ENCODE results near the gene IBA57.
A peak's percentile ranks its signal among the peaks of the same experiment; 100 is the strongest.

The IBA57 gene

GRCh38 chr1:228142701-228143136, 22.9 kb upstream of the IBA57 start:
- Histone ChIP-seq H3K4me3 (ENCODE audit: low read depth, low read length) (peak overlapping the region; percentile 40), H4K8ac (ENCODE audit: low read depth, low read length) (no peak overlapping the region), H2AK5ac (ENCODE audit: low read length) (no peak overlapping the region), H3K79me2 (ENCODE audit: control insufficient read depth, insufficient read depth, low read length, poor library complexity) (peaks cover 32% of the 10 kb centered on the region), H3K27ac (ENCODE audit: low read depth, low read length) (no peak overlapping the region), H4K91ac (ENCODE audit: low read depth, low read length) (no peak overlapping the region), H3K4me1 (ENCODE audit: control insufficient read depth in 1 of 2, insufficient read depth in 2 of 2, low read length in 2 of 2) (peaks cover 9 to 20% of the 10 kb centered on the region in 2 experiments), H4K12ac (ENCODE audit: low read depth, low read length) (no peak overlapping the region), H3K9me3 (ENCODE audit: insufficient read depth, low read depth, low read length) (peaks cover 4% of the 10 kb centered on the region), H3K14ac (ENCODE audit: low read length) (no peak overlapping the region), H3K23ac (ENCODE audit: low read length) (no peak overlapping the region), H3K27me3 (ENCODE audit: insufficient read depth, low read length) (no peaks in the 10 kb centered on the region), H3K79me1 (ENCODE audit: low read length) (peaks cover 10% of the 10 kb centered on the region), H2AFZ (ENCODE audit: insufficient read depth, low read length, poor library complexity) (no peak overlapping the region), H2BK5ac (ENCODE audit: low read depth, low read length, poor library complexity) (no peak overlapping the region), H3K18ac (ENCODE audit: low read length) (no peak overlapping the region), H2BK120ac (ENCODE audit: insufficient read depth, low read length, poor library complexity) (no peak overlapping the region), H3K9ac (ENCODE audit: low read length) (no peak overlapping the region), H3K4me2 (ENCODE audit: low read length) (no peak overlapping the region), H3K4ac (ENCODE audit: low read depth, low read length) (peak overlapping the region; percentile 85), H3K36me3 (ENCODE audit: control insufficient read depth in 1 of 2, insufficient read depth in 2 of 2, low read length in 2 of 2) (peaks cover 33 to 39% of the 10 kb centered on the region in 2 experiments), H2BK12ac (ENCODE audit: low read length) (no peak overlapping the region)
- no peak for DNase-seq
- WGBS (ENCODE audit: extremely low coverage, insufficient coverage, insufficient read length), result no CpG with 5 or more reads among the region's 11 CpGs

GRCh38 chr1:228143480-228144192, 22.0 kb upstream of the IBA57 start:
- H3K18ac ChIP-seq (ENCODE audit: low read length), result no peak overlapping the region
- H4K8ac ChIP-seq (ENCODE audit: low read depth, low read length), result no peak overlapping the region
- H2BK12ac ChIP-seq (ENCODE audit: low read length), result no peak overlapping the region
- H3K4ac ChIP-seq (ENCODE audit: low read depth, low read length), result peak overlapping the region; percentile 5
- DNase-seq, result no peak
- H3K36me3 ChIP-seq (ENCODE audit: control insufficient read depth in 1 of 2, insufficient read depth in 2 of 2, low read length in 2 of 2), result peaks cover 41 to 49% of the 10 kb centered on the region in 2 experiments
- no peak overlapping the region for H3K4me2 ChIP-seq (ENCODE audit: low read length)
- H3K9me3 ChIP-seq (ENCODE audit: insufficient read depth, low read depth, low read length), result peaks cover 4% of the 10 kb centered on the region
- H3K27ac ChIP-seq (ENCODE audit: low read depth, low read length), result no peak overlapping the region
- WGBS (ENCODE audit: extremely low coverage, insufficient coverage, insufficient read length), result no CpG with 5 or more reads among the region's 12 CpGs
- no peak overlapping the region for H2BK5ac ChIP-seq (ENCODE audit: low read depth, low read length, poor library complexity)
- H3K4me1 ChIP-seq (ENCODE audit: control insufficient read depth in 1 of 2, insufficient read depth in 2 of 2, low read length in 2 of 2), result peaks cover 9 to 20% of the 10 kb centered on the region in 2 experiments
- no peak overlapping the region for H4K12ac ChIP-seq (ENCODE audit: low read depth, low read length)
- peaks cover 10% of the 10 kb centered on the region for H3K79me1 ChIP-seq (ENCODE audit: low read length)
- no peak overlapping the region for H3K9ac ChIP-seq (ENCODE audit: low read length)
- H4K91ac ChIP-seq (ENCODE audit: low read depth, low read length), result no peak overlapping the region
- H3K23ac ChIP-seq (ENCODE audit: low read length), result peak overlapping the region; percentile 21
- no peak overlapping the region for H2BK120ac ChIP-seq (ENCODE audit: insufficient read depth, low read length, poor library complexity)
- H2AFZ ChIP-seq (ENCODE audit: insufficient read depth, low read length, poor library complexity), result no peak overlapping the region
- H3K79me2 ChIP-seq (ENCODE audit: control insufficient read depth, insufficient read depth, low read length, poor library complexity), result peaks cover 32% of the 10 kb centered on the region
- H3K27me3 ChIP-seq (ENCODE audit: insufficient read depth, low read length), result no peaks in the 10 kb centered on the region
- H3K4me3 ChIP-seq (ENCODE audit: low read depth, low read length), result peak overlapping the region; percentile 23
- no peak overlapping the region for H3K14ac ChIP-seq (ENCODE audit: low read length)
- H2AK5ac ChIP-seq (ENCODE audit: low read length), result no peak overlapping the region

- H3K9ac ChIP-seq (ENCODE audit: low read length), result no peak overlapping the region
- no peak overlapping the region for H2BK120ac ChIP-seq (ENCODE audit: insufficient read depth, low read length, poor library complexity)
- H3K4me2 ChIP-seq (ENCODE audit: low read length), result no peak overlapping the region
- no peak overlapping the region for H4K8ac ChIP-seq (ENCODE audit: low read depth, low read length)
- no peak overlapping the region for H3K18ac ChIP-seq (ENCODE audit: low read length)
- peaks cover 4% of the 10 kb centered on the region for H3K9me3 ChIP-seq (ENCODE audit: insufficient read depth, low read depth, low read length)
- no peak overlapping the region for H3K27ac ChIP-seq (ENCODE audit: low read depth, low read length)
- no peak overlapping the region for H2BK12ac ChIP-seq (ENCODE audit: low read length)
- no peak overlapping the region for H2AK5ac ChIP-seq (ENCODE audit: low read length)
- H3K27me3 ChIP-seq (ENCODE audit: insufficient read depth, low read length), result no peaks in the 10 kb centered on the region
- H3K36me3 ChIP-seq (ENCODE audit: control insufficient read depth in 1 of 2, insufficient read depth in 2 of 2, low read length in 2 of 2), result peaks cover 47 to 53% of the 10 kb centered on the region in 2 experiments
- no peak overlapping the region for H2AFZ ChIP-seq (ENCODE audit: insufficient read depth, low read length, poor library complexity)
- H4K91ac ChIP-seq (ENCODE audit: low read depth, low read length), result no peak overlapping the region
- H3K4me1 ChIP-seq (ENCODE audit: control insufficient read depth in 1 of 2, insufficient read depth in 2 of 2, low read length in 2 of 2), result peaks cover 15 to 25% of the 10 kb centered on the region in 2 experiments
- H2BK5ac ChIP-seq (ENCODE audit: low read depth, low read length, poor library complexity), result no peak overlapping the region
- WGBS (ENCODE audit: extremely low coverage, insufficient coverage, insufficient read length), result no CpG with 5 or more reads among the region's 16 CpGs
- peak overlapping the region; percentile 23 for H3K4me3 ChIP-seq (ENCODE audit: low read depth, low read length)
- peak overlapping the region; percentile 5 for H3K4ac ChIP-seq (ENCODE audit: low read depth, low read length)
- peak overlapping the region; percentile 21 for H3K23ac ChIP-seq (ENCODE audit: low read length)
- peaks cover 32% of the 10 kb centered on the region for H3K79me2 ChIP-seq (ENCODE audit: control insufficient read depth, insufficient read depth, low read length, poor library complexity)
- H3K14ac ChIP-seq (ENCODE audit: low read length), result no peak overlapping the region
- no peak overlapping the region for H4K12ac ChIP-seq (ENCODE audit: low read depth, low read length)
- no peak for DNase-seq
- H3K79me1 ChIP-seq (ENCODE audit: low read length), result peaks cover 12% of the 10 kb centered on the region
Measured at GRCh38 chr1:228144193-228144992, 21.2 kb upstream of the IBA57 start.

GRCh38 chr1:228144993-228145343, 20.6 kb upstream of the IBA57 start:
- H2BK120ac ChIP-seq (ENCODE audit: insufficient read depth, low read length, poor library complexity), result no peak overlapping the region
- H3K4me2 ChIP-seq (ENCODE audit: low read length), result no peak overlapping the region
- no peak for DNase-seq
- no peak overlapping the region for H4K91ac ChIP-seq (ENCODE audit: low read depth, low read length)
- H2BK5ac ChIP-seq (ENCODE audit: low read depth, low read length, poor library complexity), result no peak overlapping the region
- H2AK5ac ChIP-seq (ENCODE audit: low read length), result no peak overlapping the region
- H3K4me1 ChIP-seq (ENCODE audit: control insufficient read depth in 1 of 2, insufficient read depth in 2 of 2, low read length in 2 of 2), result peaks cover 20 to 30% of the 10 kb centered on the region in 2 experiments
- H3K27ac ChIP-seq (ENCODE audit: low read depth, low read length), result no peak overlapping the region
- no peak overlapping the region for H2BK12ac ChIP-seq (ENCODE audit: low read length)
- peak overlapping the region; percentile 22 for H3K4ac ChIP-seq (ENCODE audit: low read depth, low read length)
- H3K23ac ChIP-seq (ENCODE audit: low read length), result no peak overlapping the region
- no peak overlapping the region for H4K12ac ChIP-seq (ENCODE audit: low read depth, low read length)
- no peaks in the 10 kb centered on the region for H3K27me3 ChIP-seq (ENCODE audit: insufficient read depth, low read length)
- no peak overlapping the region for H3K14ac ChIP-seq (ENCODE audit: low read length)
- peaks cover 34% of the 10 kb centered on the region for H3K79me2 ChIP-seq (ENCODE audit: control insufficient read depth, insufficient read depth, low read length, poor library complexity)
- peaks cover 4% of the 10 kb centered on the region for H3K9me3 ChIP-seq (ENCODE audit: insufficient read depth, low read depth, low read length)
- H3K36me3 ChIP-seq (ENCODE audit: control insufficient read depth in 1 of 2, insufficient read depth in 2 of 2, low read length in 2 of 2), result peaks cover 47 to 56% of the 10 kb centered on the region in 2 experiments
- no peak overlapping the region for H3K18ac ChIP-seq (ENCODE audit: low read length)
- H3K9ac ChIP-seq (ENCODE audit: low read length), result no peak overlapping the region
- H3K79me1 ChIP-seq (ENCODE audit: low read length), result peaks cover 12% of the 10 kb centered on the region
- no peak overlapping the region for H4K8ac ChIP-seq (ENCODE audit: low read depth, low read length)
- no CpG with 5 or more reads among the region's 8 CpGs for WGBS (ENCODE audit: extremely low coverage, insufficient coverage, insufficient read length)
- H3K4me3 ChIP-seq (ENCODE audit: low read depth, low read length), result no peak overlapping the region
- H2AFZ ChIP-seq (ENCODE audit: insufficient read depth, low read length, poor library complexity), result no peak overlapping the region
